ENCODE measurements around the gene MBD4.

Gene MBD4

DNA sequence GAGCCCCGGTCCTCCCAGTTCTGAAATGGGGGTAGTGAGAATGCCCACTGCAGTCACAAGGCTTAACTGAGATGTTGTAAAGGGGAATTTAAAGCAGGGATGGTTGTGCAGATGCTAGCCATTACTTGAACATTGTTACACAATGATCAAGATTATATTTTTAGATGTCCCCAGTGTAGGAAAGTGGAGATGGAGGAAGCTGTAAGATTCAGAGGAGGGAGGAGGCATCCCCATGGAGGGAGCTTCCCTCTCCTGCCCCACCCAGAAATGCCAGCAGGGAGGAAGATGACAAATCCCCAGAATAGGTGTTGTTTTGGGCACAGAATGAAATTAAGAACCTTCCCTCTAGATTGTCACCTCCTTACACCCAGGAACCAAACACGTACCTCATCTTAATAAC, 57.4 kb downstream of the MBD4 start:
- DNase-seq (ENCODE audit: low read depth) = peak; percentile 39
